Measurements from ENCODE around the gene PARM1. TPM values are rescaled to one million over a fixed set of nuclear protein-coding genes. Genes with fewer than 3 reads are reported as not detected.

The PARM1 gene
- total and polyA plus RNA-seq, 10 donors: 2.6 to 42.6 (median 12.1) TPM

DNA sequence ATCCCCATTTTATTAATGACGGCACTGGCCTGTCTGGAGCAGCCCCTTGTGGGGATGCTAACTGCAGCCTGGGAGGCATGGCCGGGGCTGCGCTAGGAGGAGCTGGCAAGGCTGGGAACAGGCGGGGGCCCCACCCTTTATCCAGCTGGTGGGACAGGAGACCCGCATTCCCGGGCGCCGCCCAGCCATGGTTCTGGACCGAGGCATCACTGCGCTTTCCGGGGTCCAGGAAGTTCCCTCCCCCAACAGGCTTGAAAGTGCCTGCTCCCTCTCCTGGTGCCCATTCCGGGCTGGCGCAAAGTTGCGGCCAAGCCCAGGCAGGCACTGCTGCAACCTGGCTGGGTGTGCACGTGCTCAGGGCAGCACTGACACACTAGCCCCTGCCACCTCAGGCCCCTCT, 124.5 kb downstream of the PARM1 start:
- Histone ChIP-seq H3K4me3 (no peak overlapping the region), H3K4me1 (no peaks in the 10 kb centered on the region), H3K9me3 (no peaks in the 10 kb centered on the region), H3K27ac (no peak overlapping the region), H3K27me3 (replicated peaks in 1 of 7) (no peaks in the 10 kb centered on the region), H3K36me3 (no peaks in the 10 kb centered on the region)
- 82 to 95% (median 93%) methylated on average over 3 to 15 of the region's 15 CpGs for WGBS, 5 donors
- intact Hi-C loops (cut with DNase I; ENCODE audit: low total_unique reads): no loop called here
- TF ChIP-seq POLR2AphosphoS5 (IDR thresholded peaks at IDR 0.05) (no peak), POLR2A (IDR thresholded peaks at IDR 0.05) (no peak)
- TF ChIP-seq, protein P1, sequence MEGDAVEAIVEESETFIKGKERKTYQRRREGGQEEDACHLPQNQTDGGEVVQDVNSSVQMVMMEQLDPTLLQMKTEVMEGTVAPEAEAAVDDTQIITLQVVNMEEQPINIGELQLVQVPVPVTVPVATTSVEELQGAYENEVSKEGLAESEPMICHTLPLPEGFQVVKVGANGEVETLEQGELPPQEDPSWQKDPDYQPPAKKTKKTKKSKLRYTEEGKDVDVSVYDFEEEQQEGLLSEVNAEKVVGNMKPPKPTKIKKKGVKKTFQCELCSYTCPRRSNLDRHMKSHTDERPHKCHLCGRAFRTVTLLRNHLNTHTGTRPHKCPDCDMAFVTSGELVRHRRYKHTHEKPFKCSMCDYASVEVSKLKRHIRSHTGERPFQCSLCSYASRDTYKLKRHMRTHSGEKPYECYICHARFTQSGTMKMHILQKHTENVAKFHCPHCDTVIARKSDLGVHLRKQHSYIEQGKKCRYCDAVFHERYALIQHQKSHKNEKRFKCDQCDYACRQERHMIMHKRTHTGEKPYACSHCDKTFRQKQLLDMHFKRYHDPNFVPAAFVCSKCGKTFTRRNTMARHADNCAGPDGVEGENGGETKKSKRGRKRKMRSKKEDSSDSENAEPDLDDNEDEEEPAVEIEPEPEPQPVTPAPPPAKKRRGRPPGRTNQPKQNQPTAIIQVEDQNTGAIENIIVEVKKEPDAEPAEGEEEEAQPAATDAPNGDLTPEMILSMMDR (IDR thresholded peaks at IDR 0.05 in 8 of 11, conservative IDR thresholded peaks at IDR 0.05 in 3 of 11): no peak
- DNase-seq: no peak

DNA sequence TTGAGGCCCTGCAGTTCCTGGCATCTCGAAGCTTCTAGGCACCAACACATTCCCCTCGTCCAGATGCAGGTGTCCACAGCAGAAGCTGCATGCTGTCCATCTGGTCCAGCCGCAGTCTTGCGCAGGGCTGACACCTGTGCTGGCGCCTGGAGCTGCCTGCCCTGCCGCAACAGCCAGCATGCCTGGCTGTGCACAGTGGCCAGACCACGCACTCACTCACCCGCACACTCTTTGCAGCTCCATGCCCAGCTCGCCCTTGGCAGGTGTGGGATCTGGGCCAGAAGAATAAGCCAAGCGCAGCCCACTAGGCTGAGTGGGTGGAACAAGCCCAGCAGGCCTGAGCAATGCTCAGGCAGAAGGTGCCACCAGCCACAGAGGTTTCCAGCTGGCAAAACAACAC, 125.6 kb downstream of the PARM1 start:
- no peak for DNase-seq
- H3K36me3 ChIP-seq: no peaks in the 10 kb centered on the region
- no peak overlapping the region for H3K4me3 ChIP-seq
- TF ChIP-seq POLR2A (IDR thresholded peaks at IDR 0.05): no peak
- TF ChIP-seq, protein P1 (IDR thresholded peaks at IDR 0.05 in 8 of 11, conservative IDR thresholded peaks at IDR 0.05 in 3 of 11): no peak
- TF ChIP-seq POLR2AphosphoS5 (IDR thresholded peaks at IDR 0.05): no peak
- H3K4me1 ChIP-seq: no peaks in the 10 kb centered on the region
- H3K27ac ChIP-seq: no peak overlapping the region
- no peaks in the 10 kb centered on the region for H3K27me3 ChIP-seq (replicated peaks in 1 of 7)
- 86 to 98% (median 93%) methylated on average over 6 to 10 of the region's 10 CpGs for WGBS, 5 donors
- no peaks in the 10 kb centered on the region for H3K9me3 ChIP-seq
- intact Hi-C loops (cut with DNase I; ENCODE audit: low total_unique reads): no loop called here

DNA sequence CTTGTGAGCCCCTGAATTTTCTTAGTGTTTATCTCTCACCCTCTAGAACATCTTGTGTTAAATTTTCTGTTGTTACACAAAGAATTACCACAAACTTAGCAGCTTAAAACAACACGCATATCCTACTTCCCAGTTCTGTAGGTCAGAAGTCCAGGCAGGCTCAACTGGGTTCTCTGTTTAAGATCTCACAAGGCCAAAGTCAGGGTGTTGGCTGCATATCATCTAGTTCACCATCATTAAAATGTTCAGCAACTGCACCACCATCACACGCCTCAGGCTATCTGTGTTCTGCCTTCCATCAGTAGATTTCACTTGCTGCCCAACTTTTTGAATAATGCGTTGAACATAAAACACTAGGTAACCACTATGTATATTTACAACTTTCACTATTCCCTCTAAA, 130.5 kb downstream of the PARM1 start:
- no peak for DNase-seq
- Histone ChIP-seq H3K27me3 (replicated peaks in 1 of 7) (no peaks in the 10 kb centered on the region), H3K4me1 (no peaks in the 10 kb centered on the region), H3K27ac (no peak overlapping the region), H3K36me3 (no peaks in the 10 kb centered on the region), H3K4me3 (no peak overlapping the region), H3K9me3 (no peaks in the 10 kb centered on the region)
- TF ChIP-seq, protein P1 (IDR thresholded peaks at IDR 0.05 in 8 of 11, conservative IDR thresholded peaks at IDR 0.05 in 3 of 11): no peak
- TF ChIP-seq POLR2AphosphoS5 (IDR thresholded peaks at IDR 0.05): no peak
- TF ChIP-seq POLR2A (IDR thresholded peaks at IDR 0.05): no peak
- 91 to 95% (median 94%) methylated on average over 3 of the region's 3 CpGs for WGBS, 5 donors
- intact Hi-C loops (cut with DNase I; ENCODE audit: low total_unique reads): no loop called here

- H3K27ac ChIP-seq: no peak overlapping the region
- TF ChIP-seq, protein P1 (IDR thresholded peaks at IDR 0.05 in 8 of 11, conservative IDR thresholded peaks at IDR 0.05 in 3 of 11): no peak
- TF ChIP-seq POLR2A (IDR thresholded peaks at IDR 0.05): no peak
- no peak for TF ChIP-seq POLR2AphosphoS5 (IDR thresholded peaks at IDR 0.05)
- intact Hi-C loops (cut with DNase I; ENCODE audit: low total_unique reads): no loop called here
- H3K4me1 ChIP-seq: no peaks in the 10 kb centered on the region
- no peaks in the 10 kb centered on the region for H3K36me3 ChIP-seq
- no peaks in the 10 kb centered on the region for H3K27me3 ChIP-seq (replicated peaks in 1 of 7)
- no peak overlapping the region for H3K4me3 ChIP-seq
- DNase-seq: no peak
- no peaks in the 10 kb centered on the region for H3K9me3 ChIP-seq
Observed at GRCh38 chr4:75065909-75066308, 133.0 kb downstream of the PARM1 start.

Measured in spleen (tissue), 11 donors.